H1 (cell line): ENCODE data around the gene ENAH. TPM values are rescaled to one million over a fixed set of nuclear protein-coding genes. Genes with fewer than 3 reads are reported as not detected.

Experiments
- CTCF ChIA-PET: fragments of 300-600 bp; sonication (Branson Sonifier 250); formaldehyde crosslinking; loops from one replicate; lab custom pipeline; 2021; ENCODE audit not compliant: partially characterized antibody; lab: Charles Lee
- POLR2A ChIA-PET: fragments of 300-600 bp; sonication (Branson Sonifier 250); formaldehyde crosslinking; loops from one replicate; lab custom pipeline; 2021; ENCODE audit warnings: inconsistent platforms; ENCODE audit not compliant: partially characterized antibody; lab: Charles Lee
- DNase-seq, 2 experiments: peaks; one replicate each; pipeline versions ENCODE4 v3.0.0 to v3.0.0-alpha.2; 2010 to 2022; ENCODE audit warnings: low spot score in 2 of 2, low read depth in 1 of 2, mixed read lengths in 1 of 2
- FAIRE-seq: peaks from 2 replicates; lab custom pipeline; 2011; peaks lifted over from hg19 to GRCh38; lab: Jason Lieb, UNC
- H2AFZ ChIP-seq: 2 replicates; pipeline ENCODE4 v1.8.1; 2012; ENCODE audit warnings: low read length, inconsistent platforms
- H2AK5ac ChIP-seq: 2 replicates; pipeline ENCODE4 v1.6.1; 2013; ENCODE audit warnings: low read depth, low read length
- H2BK120ac ChIP-seq: replicated peaks from 2 replicates; pipeline ENCODE3; 2013; ENCODE audit warnings: low read depth, low read length, inconsistent platforms
- H2BK12ac ChIP-seq: 2 replicates; pipeline ENCODE4 v1.6.1; 2013; ENCODE audit warnings: low read depth, low read length
- H2BK15ac ChIP-seq: 2 replicates; pipeline ENCODE4 v1.6.1; 2013; ENCODE audit warnings: low read length
- H2BK20ac ChIP-seq: 2 replicates; pipeline ENCODE4 v1.6.1; 2013; ENCODE audit warnings: low read length
- H2BK5ac ChIP-seq: 2 replicates; pipeline ENCODE4 v1.6.1; 2013; ENCODE audit warnings: low read depth, low read length
- H3K14ac ChIP-seq: 2 replicates; pipeline ENCODE4 v1.6.1; 2013; ENCODE audit warnings: inconsistent platforms; ENCODE audit not compliant: insufficient read length
- H3K18ac ChIP-seq: 2 replicates; pipeline ENCODE4 v1.6.1; 2013; ENCODE audit warnings: low read length; ENCODE audit errors: extremely low read depth
- H3K23ac ChIP-seq: 2 replicates; pipeline ENCODE4 v1.6.1; 2013; ENCODE audit warnings: inconsistent platforms; ENCODE audit not compliant: insufficient read length
- H3K23me2 ChIP-seq: 2 replicates; pipeline ENCODE4 v1.6.1; 2013; ENCODE audit warnings: low read depth, low read length
- H3K27ac ChIP-seq: 2 replicates; pipeline ENCODE4 v1.6.1; 2011; ENCODE audit warnings: low read depth, low read length, inconsistent platforms
- H3K27me3 ChIP-seq, 4 experiments: replicated peaks in 1 of 4; 1 replicate in 1 of 4; 2 replicates in 3 of 4; pipeline versions ENCODE4 v1.6.1 to v1.8.1; 2011 to 2013; ENCODE audit warnings: low read length in 3 of 4, mild to moderate bottlenecking in 3 of 4, inconsistent platforms in 2 of 4, mixed read lengths in 2 of 4, moderate library complexity in 1 of 4; ENCODE audit not compliant: control insufficient read depth in 3 of 4, insufficient read depth in 3 of 4; ENCODE audit errors: extremely low read depth in 1 of 4
- H3K36me3 ChIP-seq, 4 experiments: 2 replicates each; pipeline versions ENCODE4 v1.6.1 to v1.8.1; 2011 to 2013; ENCODE audit warnings: mild to moderate bottlenecking in 4 of 4, low read length in 3 of 4, moderate library complexity in 2 of 4, control low read depth in 1 of 4, inconsistent platforms in 1 of 4; ENCODE audit not compliant: insufficient read depth in 4 of 4, control insufficient read depth in 2 of 4
- H3K4ac ChIP-seq: replicated peaks from 2 replicates; pipeline ENCODE3; 2013; ENCODE audit warnings: low read length, low read depth, mixed read lengths, inconsistent platforms; ENCODE audit not compliant: insufficient read length
- H3K4me1 ChIP-seq, 4 experiments: replicated peaks in 1 of 4; 1 replicate in 1 of 4; 2 replicates in 3 of 4; pipeline versions ENCODE4 v1.6.1 to v1.8.1; 2011 to 2013; ENCODE audit warnings: low read length in 3 of 4, inconsistent platforms in 2 of 4, mixed read lengths in 1 of 4; ENCODE audit not compliant: insufficient read depth in 4 of 4, control insufficient read depth in 3 of 4
- H3K4me2 ChIP-seq, 2 experiments: 2 replicates each; pipeline versions ENCODE4 v1.6.1 to v1.8.1; 2011 to 2013; ENCODE audit warnings: low read depth in 2 of 2, low read length in 2 of 2, control low read depth in 1 of 2, inconsistent platforms in 1 of 2, mild to moderate bottlenecking in 1 of 2; ENCODE audit not compliant: insufficient read depth in 1 of 2
- H3K4me3 ChIP-seq, 4 experiments: fragments of 200-600, 300-600 bp in 1 of 4; sonication (generic), shearing (Covaris generic), sonication (Bioruptor Twin) in 1 of 4; 2 replicates each; pipeline versions ENCODE4 v1.5.1 to v1.8.1; 2011 to 2016; ENCODE audit warnings: low read length in 4 of 4, low read depth in 3 of 4, control low read depth in 2 of 4, inconsistent platforms in 2 of 4, mild to moderate bottlenecking in 2 of 4, mixed read lengths in 1 of 4, moderate library complexity in 1 of 4; ENCODE audit not compliant: insufficient read depth in 2 of 4; ENCODE audit errors: extremely low read depth in 1 of 4
- H3K56ac ChIP-seq: replicated peaks from 2 replicates; pipeline ENCODE3; 2013; ENCODE audit warnings: low read depth, mild to moderate bottlenecking, mixed read lengths, low read length, inconsistent platforms; ENCODE audit not compliant: insufficient read length
- H3K79me1 ChIP-seq: 2 replicates; pipeline ENCODE4 v1.6.1; 2013; ENCODE audit warnings: low read depth, low read length, control low read depth
- H3K79me2 ChIP-seq, 2 experiments: 2 replicates each; pipeline versions ENCODE4 v1.6.1 to v1.8.1; 2012 to 2013; ENCODE audit warnings: low read length in 2 of 2, mild to moderate bottlenecking in 2 of 2, inconsistent platforms in 1 of 2; ENCODE audit not compliant: insufficient read depth in 2 of 2, control insufficient read depth in 1 of 2
- H3K9ac ChIP-seq, 4 experiments: replicated peaks in 1 of 4; 1 replicate in 1 of 4; 2 replicates in 3 of 4; pipeline versions ENCODE4 v1.6.1 to v1.8.1; 2011 to 2013; ENCODE audit warnings: low read depth in 3 of 4, low read length in 3 of 4, control low read depth in 2 of 4, mild to moderate bottlenecking in 2 of 4, moderate library complexity in 2 of 4, inconsistent platforms in 1 of 4; ENCODE audit errors: extremely low read depth in 1 of 4
- H3K9me3 ChIP-seq, 2 experiments: 2 replicates each; pipeline versions ENCODE4 v1.6.1 to v1.8.1; 2012 to 2013; ENCODE audit warnings: mild to moderate bottlenecking in 2 of 2, moderate library complexity in 2 of 2, control low read depth in 1 of 2, inconsistent platforms in 1 of 2, low read depth in 1 of 2, low read length in 1 of 2, mixed read lengths in 1 of 2; ENCODE audit not compliant: insufficient read depth in 2 of 2
- H4K20me1 ChIP-seq, 2 experiments: replicated peaks in 1 of 2; 2 replicates each; pipeline versions ENCODE3 to v1.8.1; 2011 to 2013; ENCODE audit warnings: inconsistent platforms in 2 of 2, low read length in 2 of 2, mild to moderate bottlenecking in 1 of 2; ENCODE audit not compliant: insufficient read depth in 2 of 2, control insufficient read depth in 1 of 2
- H4K5ac ChIP-seq: 2 replicates; pipeline ENCODE4 v1.6.1; 2013; ENCODE audit warnings: low read length, low read depth, mixed read lengths, inconsistent platforms; ENCODE audit not compliant: insufficient read length
- H4K8ac ChIP-seq: 2 replicates; pipeline ENCODE4 v1.8.0; 2013; ENCODE audit warnings: mild to moderate bottlenecking, moderate library complexity, low read length, inconsistent platforms; ENCODE audit not compliant: insufficient read depth; ENCODE audit errors: extremely low read depth
- H4K91ac ChIP-seq: replicated peaks from 2 replicates; pipeline ENCODE3; 2013; ENCODE audit warnings: low read length, mixed read lengths, inconsistent platforms; ENCODE audit not compliant: insufficient read length
- CREB1 ChIP-seq: IDR thresholded peaks from 2 replicates; pipeline ENCODE4 v1.6.1; 2012; ENCODE audit warnings: inconsistent platforms
- FOSL1 ChIP-seq: IDR thresholded peaks from 2 replicates; pipeline ENCODE4 v1.6.1; 2011; ENCODE audit warnings: mild to moderate bottlenecking, low read depth, low read length, moderate library complexity; ENCODE audit not compliant: insufficient read depth
- PHF8 ChIP-seq: fragments of 200-600 bp; sonication (generic); conservative IDR thresholded peaks from 2 replicates; pipeline ENCODE4 v1.7.1; 2012; ENCODE audit warnings: low read depth, mild to moderate bottlenecking, inconsistent platforms, low read length, moderate library complexity
- polyA plus RNA-seq, 7 experiments: library from polyadenylated mRNA; depleted of rRNA in 3 of 7; stranded (reverse) in 5 of 7; unstranded in 2 of 7; fragments of >200 nt in 5 of 7; fragments of 200-250 nt in 2 of 7; gene quantifications; 1 replicate in 5 of 7; 2 replicates in 1 of 7; 4 replicates in 1 of 7; pipeline versions ENCODE4 v1.2.1 to v1.2.3, GENCODE V29; 2011 to 2013; ENCODE audit warnings: missing spikeins in 2 of 7, mixed read lengths in 2 of 7
- total RNA-seq: library from RNA; stranded (reverse); fragmentation: NEBNext Ultra II Directional; extraction: Animal tissue kit (Norgen Biotek cat#: 25700); gene quantifications from 2 replicates; pipeline ENCODE4 v1.2.1, GENCODE V29; 2021

ENAH gene
- total and polyA plus RNA-seq, 2 of the 8 experiments (the other 6 are each of a cell fraction or from before 2014, with no cell fraction given), result 39.1 to 335 TPM

DNA sequence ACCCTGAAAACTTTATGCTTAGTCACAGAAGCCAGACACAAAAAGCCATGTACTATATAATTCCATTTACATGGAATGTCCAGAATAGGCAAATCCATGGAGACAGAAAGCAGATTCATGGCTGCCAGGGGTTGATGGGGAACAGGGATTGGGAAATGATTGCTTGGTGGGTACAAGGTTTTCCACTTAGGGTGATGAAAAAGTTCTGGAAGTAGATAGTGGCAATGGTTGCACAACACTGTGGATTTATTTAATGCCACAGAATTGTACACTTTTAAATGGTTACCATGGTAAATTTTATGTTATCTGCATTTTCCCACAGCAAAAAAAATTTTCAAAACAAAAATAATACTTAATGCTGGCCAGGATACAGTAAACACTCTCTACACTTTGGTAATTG lies 40.6 kb downstream of the ENAH start:
- Histone ChIP-seq H3K4me1 (peaks cover 0 to 10% (median 5%) of the 10 kb centered on the region in 4 experiments; a peak in 4 of 7 replicates), H2BK20ac (no peak overlapping the region), H3K18ac (no peak overlapping the region), H3K79me1 (peaks cover 3% of the 10 kb centered on the region; the same call in 1 of the 2 replicates), H3K23ac (no peak overlapping the region), H3K14ac (no peak overlapping the region), H3K27ac (no peak overlapping the region), H4K91ac (no peak overlapping the region), H2BK12ac (no peak overlapping the region), H2AFZ (no peak overlapping the region), H2AK5ac (no peak overlapping the region), H4K5ac (no peak overlapping the region), H3K4ac (no peak overlapping the region), H3K27me3 (no peaks in the 10 kb centered on the region), H3K23me2 (no peaks in the 10 kb centered on the region), H2BK15ac (no peak overlapping the region), H3K4me3 (no peak overlapping the region), H4K20me1 (peaks cover 12 to 20% of the 10 kb centered on the region in 2 experiments), H3K4me2 (no peak overlapping the region), H2BK5ac (no peak overlapping the region), H3K79me2 (peaks cover 41 to 95% of the 10 kb centered on the region in 2 experiments), H3K9me3 (peaks cover 0 to 11% of the 10 kb centered on the region in 2 experiments; a peak in 2 of 4 replicates), H3K56ac (no peak overlapping the region), H3K9ac (no peak overlapping the region), H3K36me3 (peaks cover 0 to 5% (median 0%) of the 10 kb centered on the region in 4 experiments; a peak in 1 of 8 replicates), H2BK120ac (no peak overlapping the region), H4K8ac (no peak overlapping the region)
- ChIA-PET CTCF (interaction anchor here (0.8 to 1.0 kb wide), 2 partner anchors 28 to 205 kb away, joined by 3 read pairs; no protein-coding TSS in a partner anchor), POLR2A (interaction anchor here (0.6 to 1.7 kb wide), 4 partner anchors 10 to 285 kb away, joined by 3 to 8 read pairs (median 4); partner anchors contain the start of gene ENAH)
- DNase-seq (no peak), FAIRE-seq (no peak)
- TF ChIP-seq CREB1 (no peak), PHF8 (no peak), FOSL1 (no peak)
